GM23338 (cell line): ENCODE results near the gene ARL15. TPM values are rescaled to one million over a fixed set of nuclear protein-coding genes. Genes with fewer than 3 reads are reported as not detected.

Experiments used
- CREB1 ChIP-seq: fragments of 250-450 bp; sonication (Bioruptor Pico); IDR thresholded peaks from 2 replicates; pipeline ENCODE4 v1.5.0; 2020; ENCODE audit warnings: low read depth, mild to moderate bottlenecking, moderate library complexity
- ETS1 ChIP-seq: IDR thresholded peaks from 2 replicates; pipeline ENCODE4 v1.6.1; 2016; ENCODE audit warnings: antibody characterized with exemption
- EZH2phosphoT487 ChIP-seq: fragments of 200-600 bp; sonication (generic); IDR thresholded peaks from one replicate; pipeline ENCODE4 v1.8.1; 2018; ENCODE audit warnings: antibody characterized with exemption; ENCODE audit not compliant: unreplicated experiment
- NANOG ChIP-seq: IDR thresholded peaks from 2 replicates; pipeline ENCODE4 v1.6.1; 2016; ENCODE audit warnings: antibody characterized with exemption, borderline replicate concordance
- POLR2AphosphoS5 ChIP-seq: IDR thresholded peaks from 2 replicates; pipeline ENCODE4 v1.6.1; 2016; ENCODE audit warnings: antibody characterized with exemption, low read depth
- REST ChIP-seq: IDR thresholded peaks from one replicate; pipeline ENCODE4 v1.6.1; 2018; ENCODE audit warnings: antibody characterized with exemption; ENCODE audit not compliant: unreplicated experiment
- ZNF462 ChIP-seq: fragments of 250-450 bp; sonication (Bioruptor Pico); IDR thresholded peaks from 2 replicates; pipeline ENCODE4 v1.5.0; 2020; ENCODE audit warnings: mild to moderate bottlenecking, moderate library complexity
- polyA plus RNA-seq: library from polyadenylated mRNA; unstranded; fragments of >200 nt; fragmentation: Nextera tagmentation; extraction: Ambion mirVana; gene quantifications from 2 replicates; pipeline ENCODE4 v1.2.1, GENCODE V29; 2016
- total RNA-seq: library from RNA; depleted of rRNA; stranded (reverse); fragments of >200 nt; shearing (Covaris generic); gene quantifications from 2 replicates; pipeline ENCODE4 v1.2.3, GENCODE V29; 2014

Gene ARL15
- total and polyA plus RNA-seq, 2 experiments from 2014 or later: 13.0 to 54.0 TPM

- TF ChIP-seq ZNF462 (CRISPR knock-in tag): no peak
- TF ChIP-seq NANOG: no peak
- no peak for TF ChIP-seq EZH2phosphoT487
- TF ChIP-seq REST: no peak
- TF ChIP-seq CREB1 (CRISPR knock-in tag): no peak
- TF ChIP-seq ETS1: no peak
- TF ChIP-seq POLR2AphosphoS5: no peak
Observed at GRCh38 chr5:54329731-54330709, 19.6 kb upstream of the ARL15 start (continued).
